Measurements from ENCODE around the gene NTNG1. TPM values are rescaled to one million over a fixed set of nuclear protein-coding genes. Genes with fewer than 3 reads are reported as not detected.

The NTNG1 gene
- total RNA-seq, 2 experiments from 2014 or later: 2.3 to 5.9 TPM

- DNase-seq (ENCODE audit: low spot score): no peak
- TF ChIP-seq, protein P1, sequence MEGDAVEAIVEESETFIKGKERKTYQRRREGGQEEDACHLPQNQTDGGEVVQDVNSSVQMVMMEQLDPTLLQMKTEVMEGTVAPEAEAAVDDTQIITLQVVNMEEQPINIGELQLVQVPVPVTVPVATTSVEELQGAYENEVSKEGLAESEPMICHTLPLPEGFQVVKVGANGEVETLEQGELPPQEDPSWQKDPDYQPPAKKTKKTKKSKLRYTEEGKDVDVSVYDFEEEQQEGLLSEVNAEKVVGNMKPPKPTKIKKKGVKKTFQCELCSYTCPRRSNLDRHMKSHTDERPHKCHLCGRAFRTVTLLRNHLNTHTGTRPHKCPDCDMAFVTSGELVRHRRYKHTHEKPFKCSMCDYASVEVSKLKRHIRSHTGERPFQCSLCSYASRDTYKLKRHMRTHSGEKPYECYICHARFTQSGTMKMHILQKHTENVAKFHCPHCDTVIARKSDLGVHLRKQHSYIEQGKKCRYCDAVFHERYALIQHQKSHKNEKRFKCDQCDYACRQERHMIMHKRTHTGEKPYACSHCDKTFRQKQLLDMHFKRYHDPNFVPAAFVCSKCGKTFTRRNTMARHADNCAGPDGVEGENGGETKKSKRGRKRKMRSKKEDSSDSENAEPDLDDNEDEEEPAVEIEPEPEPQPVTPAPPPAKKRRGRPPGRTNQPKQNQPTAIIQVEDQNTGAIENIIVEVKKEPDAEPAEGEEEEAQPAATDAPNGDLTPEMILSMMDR (conservative IDR thresholded peaks at IDR 0.05; ENCODE audit: low read length): no peak
- TF ChIP-seq EZH2phosphoT487 (IDR thresholded peaks at IDR 0.05; ENCODE audit: borderline replicate concordance, low read depth, low read length): no peak
- POLR2A ChIA-PET: interaction anchor here (1.0 kb wide), 1 partner anchor 107 kb away, joined by 3 read pairs; no protein-coding TSS in a partner anchor
- H3K4me3 ChIP-seq (ENCODE audit: low read depth, low read length, poor library complexity, severe bottlenecking): no peak overlapping the region
- no peak overlapping the region for H3K4me2 ChIP-seq (ENCODE audit: low read length)
- no TSS peak for BruUV-seq (replicated peaks)
- no peak overlapping the region for H2AFZ ChIP-seq (ENCODE audit: low read length)
- no peaks in the 10 kb centered on the region for H3K36me3 ChIP-seq (ENCODE audit: insufficient read depth, low read length)
- H3K9me2 ChIP-seq (ENCODE audit: insufficient read depth, low read length): no peaks in the 10 kb centered on the region
- no peaks in the 10 kb centered on the region for H4K20me1 ChIP-seq (ENCODE audit: insufficient read depth, low read length)
- H3K9me3 ChIP-seq (ENCODE audit: low read length): no peaks in the 10 kb centered on the region
- no peaks in the 10 kb centered on the region for H3K79me2 ChIP-seq (ENCODE audit: insufficient read depth, low read depth, low read length)
- no peak overlapping the region for H3K27ac ChIP-seq (ENCODE audit: low read depth, low read length, poor library complexity, severe bottlenecking)
- no peaks in the 10 kb centered on the region for H3K4me1 ChIP-seq (ENCODE audit: insufficient read depth, low read length, poor library complexity, severe bottlenecking)
- intact Hi-C loops (cut with micrococcal nuclease; ENCODE audit: unreplicated experiment): no loop called here
- CTCF ChIA-PET (ENCODE audit: unreplicated experiment): no interaction called here
These were observed 40.4 kb upstream of the NTNG1 start for GRCh38 chr1:107100331-107100984.

GRCh38 chr1:107105914-107106313, 34.9 kb upstream of the NTNG1 start:
- ChIA-PET POLR2A (interaction anchor here (0.7 to 1.6 kb wide), 2 partner anchors 16 to 1494 kb away, joined by 3 read pairs; no protein-coding TSS in a partner anchor), CTCF (ENCODE audit: unreplicated experiment) (no interaction called here)
- intact Hi-C loops (cut with micrococcal nuclease; ENCODE audit: unreplicated experiment): no loop called here
- Histone ChIP-seq H3K4me3 (ENCODE audit: low read depth, low read length, poor library complexity, severe bottlenecking) (no peak overlapping the region), H3K4me1 (ENCODE audit: insufficient read depth, low read length, poor library complexity, severe bottlenecking) (no peaks in the 10 kb centered on the region), H3K9me3 (ENCODE audit: low read length) (no peaks in the 10 kb centered on the region), H3K27ac (ENCODE audit: low read depth, low read length, poor library complexity, severe bottlenecking) (no peak overlapping the region), H3K36me3 (ENCODE audit: insufficient read depth, low read length) (no peaks in the 10 kb centered on the region), H3K79me2 (ENCODE audit: insufficient read depth, low read depth, low read length) (no peaks in the 10 kb centered on the region), H4K20me1 (ENCODE audit: insufficient read depth, low read length) (no peaks in the 10 kb centered on the region), H2AFZ (ENCODE audit: low read length) (0 out of 2 replicates have a peak overlapping the region, but pooled peaks have one; percentile 8), H3K4me2 (ENCODE audit: low read length) (no peak overlapping the region), H3K9me2 (ENCODE audit: insufficient read depth, low read length) (no peaks in the 10 kb centered on the region)
- no TSS peak for BruUV-seq (replicated peaks)
- TF ChIP-seq EZH2phosphoT487 (IDR thresholded peaks at IDR 0.05; ENCODE audit: borderline replicate concordance, low read depth, low read length): no peak
- TF ChIP-seq, protein P1 (conservative IDR thresholded peaks at IDR 0.05; ENCODE audit: low read length): no peak
- DNase-seq (ENCODE audit: low spot score): no peak

DNA sequence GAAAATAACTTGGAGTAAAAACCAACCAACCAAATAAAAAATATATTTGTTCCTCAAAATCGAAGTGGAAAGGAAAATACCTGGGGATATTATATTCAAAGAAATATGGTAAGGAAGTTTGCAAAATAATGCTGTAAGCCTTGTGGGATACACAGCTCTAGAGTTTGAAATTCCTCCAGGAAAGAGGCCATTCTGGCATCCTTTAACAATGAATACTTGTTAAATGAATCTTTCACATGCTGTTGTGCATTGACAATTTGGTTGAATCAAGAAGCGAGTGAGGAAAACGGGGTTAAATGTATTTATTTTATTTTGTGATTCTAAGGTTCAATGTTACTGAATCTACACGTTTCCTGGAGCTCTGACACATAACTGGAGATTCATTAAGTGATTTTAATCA, 30.5 kb upstream of the NTNG1 start:
- intact Hi-C loops (cut with micrococcal nuclease; ENCODE audit: unreplicated experiment): no loop called here
- DNase-seq (ENCODE audit: low spot score): no peak
- no peaks in the 10 kb centered on the region for H3K79me2 ChIP-seq (ENCODE audit: insufficient read depth, low read depth, low read length)
- POLR2A ChIA-PET: interaction anchor here (0.6 to 2.8 kb wide), 3 partner anchors 10 to 838 kb away, joined by 3 to 11 read pairs (median 7); no protein-coding TSS in a partner anchor
- CTCF ChIA-PET (ENCODE audit: unreplicated experiment): interaction anchor here (0.5 kb wide), 1 partner anchor 819 kb away, joined by 3 read pairs; no protein-coding TSS in a partner anchor
- no peak overlapping the region for H3K4me2 ChIP-seq (ENCODE audit: low read length)
- no peaks in the 10 kb centered on the region for H3K4me1 ChIP-seq (ENCODE audit: insufficient read depth, low read length, poor library complexity, severe bottlenecking)
- BruUV-seq (replicated peaks): no TSS peak
- no peak overlapping the region for H3K4me3 ChIP-seq (ENCODE audit: low read depth, low read length, poor library complexity, severe bottlenecking)
- H2AFZ ChIP-seq (ENCODE audit: low read length): peak overlapping the region; percentile 38; the same call in 1 of the 2 replicates
- H3K9me2 ChIP-seq (ENCODE audit: insufficient read depth, low read length): no peaks in the 10 kb centered on the region
- H3K9me3 ChIP-seq (ENCODE audit: low read length): no peaks in the 10 kb centered on the region
- no peak overlapping the region for H3K27ac ChIP-seq (ENCODE audit: low read depth, low read length, poor library complexity, severe bottlenecking)
- no peaks in the 10 kb centered on the region for H3K36me3 ChIP-seq (ENCODE audit: insufficient read depth, low read length)
- TF ChIP-seq, protein P1 (conservative IDR thresholded peaks at IDR 0.05; ENCODE audit: low read length): no peak
- no peak for TF ChIP-seq EZH2phosphoT487 (IDR thresholded peaks at IDR 0.05; ENCODE audit: borderline replicate concordance, low read depth, low read length)
- no peaks in the 10 kb centered on the region for H4K20me1 ChIP-seq (ENCODE audit: insufficient read depth, low read length)
